ENCODE data around the gene OR6K6.

OR6K6 gene

DNA sequence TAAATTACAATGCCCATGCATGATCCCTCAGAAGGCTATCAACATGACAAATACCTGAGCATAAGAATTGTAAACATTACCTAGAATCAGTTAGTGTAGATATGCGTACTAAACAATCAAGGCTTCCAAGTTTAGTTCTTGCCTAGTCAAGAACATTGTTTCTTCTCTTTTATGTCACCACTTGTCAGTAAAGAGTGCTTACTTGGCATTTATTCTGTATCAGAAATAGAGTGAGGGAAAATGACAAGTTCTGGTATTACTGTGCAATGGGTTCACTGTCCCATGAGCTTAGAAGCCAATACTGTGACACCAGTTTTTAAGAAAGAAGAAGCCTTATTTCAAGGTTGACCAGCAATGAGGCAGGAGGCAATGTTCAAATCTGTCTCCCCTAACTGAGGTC lies 49.2 kb downstream of the OR6K6 start:
- DNase-seq = no peak

All from stimulated activated CD4-positive, alpha-beta T cell treated with anti-CD3 and anti-CD28 coated beads, Interleukin-2, amount 100 ng/mL, for 48 hours (primary cell).